Fibroblast of lung (primary cell): ENCODE data around the gene PALLD. TPM values are rescaled to one million over a fixed set of nuclear protein-coding genes. Genes with fewer than 3 reads are reported as not detected.
"Not testable (repeated sequence)": the region's sequence is repeated elsewhere in the genome, so short reads cannot be mapped to it uniquely, and the experiment has no call there.

ENCODE experiments used
- DNase-seq, 2 donors: peaks; one replicate each; pipeline versions ENCODE4 v3.0.0 to v3.0.0-alpha.2; 2010; ENCODE audit warnings: low read depth in 2 of 2
- H2AFZ ChIP-seq: 2 replicates; pipeline ENCODE4 v1.5.1; 2012; ENCODE audit warnings: low read length, control low read depth, inconsistent platforms
- H3K27ac ChIP-seq: 2 replicates; pipeline ENCODE4 v1.5.1; 2011; ENCODE audit warnings: low read length, control low read depth; ENCODE audit not compliant: insufficient read depth
- H3K27me3 ChIP-seq: 2 replicates; pipeline ENCODE4 v1.5.1; 2011; ENCODE audit warnings: mild to moderate bottlenecking, low read length; ENCODE audit not compliant: control insufficient read depth, insufficient read depth
- H3K36me3 ChIP-seq: 2 replicates; pipeline ENCODE4 v1.5.1; 2011; ENCODE audit warnings: low read length; ENCODE audit not compliant: control insufficient read depth, insufficient read depth
- H3K4me1 ChIP-seq: 2 replicates; pipeline ENCODE4 v1.5.1; 2011; ENCODE audit warnings: low read length; ENCODE audit not compliant: control insufficient read depth, insufficient read depth; ENCODE audit errors: extremely low read depth
- H3K4me2 ChIP-seq: 2 replicates; pipeline ENCODE4 v1.5.1; 2011; ENCODE audit warnings: low read length, control low read depth; ENCODE audit not compliant: insufficient read depth; ENCODE audit errors: extremely low read depth
- H3K4me3 ChIP-seq, 4 experiments: fragments of 200-600 bp in 1 of 4; sonication (generic) in 1 of 4; replicated peaks in 1 of 4; 2 replicates each; pipeline ENCODE4 v1.5.1; 2011 to 2016; ENCODE audit warnings: low read length in 4 of 4, low read depth in 3 of 4, mild to moderate bottlenecking in 3 of 4, control low read depth in 2 of 4, inconsistent platforms in 1 of 4, mixed read lengths in 1 of 4; ENCODE audit not compliant: insufficient read depth in 1 of 4; ENCODE audit errors: control extremely low read depth in 1 of 4
- H3K79me2 ChIP-seq: 2 replicates; pipeline ENCODE4 v1.5.1; 2012; ENCODE audit warnings: mild to moderate bottlenecking, low read length, inconsistent platforms; ENCODE audit not compliant: control insufficient read depth, insufficient read depth
- H3K9ac ChIP-seq: 2 replicates; pipeline ENCODE4 v1.5.1; 2011; ENCODE audit warnings: mild to moderate bottlenecking, low read length, control low read depth; ENCODE audit not compliant: insufficient read depth
- H3K9me3 ChIP-seq: 2 replicates; pipeline ENCODE4 v1.5.1; 2012; ENCODE audit warnings: low read depth, low read length; ENCODE audit not compliant: control insufficient read depth, insufficient read depth
- H4K20me1 ChIP-seq: 2 replicates; pipeline ENCODE4 v1.5.1; 2011; ENCODE audit warnings: low read length; ENCODE audit not compliant: control insufficient read depth, insufficient read depth; ENCODE audit errors: extremely low read depth
- EZH2 ChIP-seq: IDR thresholded peaks from 2 replicates; pipeline ENCODE4 v1.5.1; 2012; ENCODE audit warnings: low read length, control low read depth, mild to moderate bottlenecking; ENCODE audit errors: missing control alignments
- polyA plus RNA-seq, 2 donors: library from polyadenylated mRNA; depleted of rRNA in 1 of 2; stranded (reverse) in 1 of 2; unstranded in 1 of 2; fragments of >200 nt; gene quantifications; 2 replicates each; pipeline ENCODE4 v1.2.1, GENCODE V29; 2011 to 2012; ENCODE audit warnings: missing spikeins in 1 of 2
- total RNA-seq: library from RNA; depleted of rRNA; stranded (reverse); fragments of >200 nt; gene quantifications from 2 replicates; pipeline ENCODE4 v1.2.1, GENCODE V29; 2014
- TF ChIP-seq, protein P1 (sequence below), 2 donors: IDR thresholded peaks in 1 of 2; conservative IDR thresholded peaks in 1 of 2; 1 replicate in 1 of 2; 2 replicates in 1 of 2; pipeline ENCODE4 v1.5.1; 2011 to 2012; ENCODE audit warnings: low read length in 2 of 2, control low read depth in 1 of 2, inconsistent platforms in 1 of 2, low read depth in 1 of 2, mild to moderate bottlenecking in 1 of 2

Gene PALLD
- total and polyA plus RNA-seq, 2 donors (not counting 1 experiment from before 2014, with no cell fraction given), result 200 to 205 TPM

DNA sequence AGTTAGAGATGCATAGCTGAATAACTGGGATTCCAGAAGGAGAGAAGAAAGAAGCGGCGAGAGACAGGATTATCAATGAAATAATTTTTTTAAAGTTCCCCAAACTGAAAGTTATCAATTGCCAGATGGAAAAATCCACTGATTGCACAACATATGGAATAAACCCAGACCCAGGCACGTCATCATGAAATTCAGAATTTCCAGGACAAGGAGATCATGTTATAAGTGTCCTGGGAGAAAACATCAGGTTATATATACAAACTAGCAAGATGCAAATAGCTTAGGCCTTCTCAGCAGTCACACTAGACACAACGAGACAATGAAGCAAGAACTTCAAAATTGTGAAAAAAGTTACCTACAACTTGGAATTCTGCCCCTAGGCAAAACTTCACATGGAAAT lies 200.0 kb downstream of the PALLD start:
- no peak overlapping the region for H2AFZ ChIP-seq
- H3K36me3 ChIP-seq, result no peaks in the 10 kb centered on the region
- TF ChIP-seq, protein P1, sequence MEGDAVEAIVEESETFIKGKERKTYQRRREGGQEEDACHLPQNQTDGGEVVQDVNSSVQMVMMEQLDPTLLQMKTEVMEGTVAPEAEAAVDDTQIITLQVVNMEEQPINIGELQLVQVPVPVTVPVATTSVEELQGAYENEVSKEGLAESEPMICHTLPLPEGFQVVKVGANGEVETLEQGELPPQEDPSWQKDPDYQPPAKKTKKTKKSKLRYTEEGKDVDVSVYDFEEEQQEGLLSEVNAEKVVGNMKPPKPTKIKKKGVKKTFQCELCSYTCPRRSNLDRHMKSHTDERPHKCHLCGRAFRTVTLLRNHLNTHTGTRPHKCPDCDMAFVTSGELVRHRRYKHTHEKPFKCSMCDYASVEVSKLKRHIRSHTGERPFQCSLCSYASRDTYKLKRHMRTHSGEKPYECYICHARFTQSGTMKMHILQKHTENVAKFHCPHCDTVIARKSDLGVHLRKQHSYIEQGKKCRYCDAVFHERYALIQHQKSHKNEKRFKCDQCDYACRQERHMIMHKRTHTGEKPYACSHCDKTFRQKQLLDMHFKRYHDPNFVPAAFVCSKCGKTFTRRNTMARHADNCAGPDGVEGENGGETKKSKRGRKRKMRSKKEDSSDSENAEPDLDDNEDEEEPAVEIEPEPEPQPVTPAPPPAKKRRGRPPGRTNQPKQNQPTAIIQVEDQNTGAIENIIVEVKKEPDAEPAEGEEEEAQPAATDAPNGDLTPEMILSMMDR (conservative IDR thresholded peaks at IDR 0.05 in 1 of 2, IDR thresholded peaks at IDR 0.05 in 1 of 2; ENCODE audit: low read depth in 1 of 2, low read length in 2 of 2), result no peak
- TF ChIP-seq EZH2, result no peak
- DNase-seq, result no peak
- H3K9ac ChIP-seq, result no peak overlapping the region
- no peaks in the 10 kb centered on the region for H3K9me3 ChIP-seq
- H3K4me2 ChIP-seq, result no peak overlapping the region
- H3K4me1 ChIP-seq, result no peaks in the 10 kb centered on the region
- no peak overlapping the region for H3K4me3 ChIP-seq
- no peaks in the 10 kb centered on the region for H4K20me1 ChIP-seq
- H3K27ac ChIP-seq, result no peak overlapping the region
- no peaks in the 10 kb centered on the region for H3K79me2 ChIP-seq
- H3K27me3 ChIP-seq, result no peaks in the 10 kb centered on the region

DNA sequence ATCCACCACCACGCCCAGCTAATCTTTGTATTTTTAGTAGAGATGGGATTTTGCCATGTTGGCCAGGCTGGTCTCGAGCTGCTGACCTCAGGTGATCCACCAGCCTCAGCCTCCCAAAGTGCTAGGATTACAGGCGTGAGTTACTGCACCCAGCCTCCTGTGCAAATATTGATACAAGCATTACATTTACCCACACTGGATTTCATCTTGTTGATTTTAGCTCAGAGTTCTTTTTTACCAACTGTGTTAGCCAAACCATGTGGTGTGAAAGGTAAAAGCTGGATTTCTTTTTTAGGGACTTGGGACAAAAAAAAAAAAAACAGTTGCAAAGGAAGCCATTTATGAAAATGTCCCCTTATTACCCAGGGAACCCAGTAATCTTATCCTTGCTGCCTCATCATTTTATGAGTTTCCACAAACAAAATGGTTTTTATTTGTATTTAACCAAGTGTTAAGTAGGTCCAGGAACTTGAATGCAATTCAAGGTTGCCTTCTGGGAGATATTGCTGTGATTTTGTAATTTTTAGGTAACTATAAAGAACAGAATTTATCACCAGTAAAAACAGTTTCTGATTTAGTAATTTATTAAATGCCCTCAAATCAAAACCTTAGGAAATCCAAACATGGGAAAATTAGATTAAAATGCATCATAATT lies 202.5 kb downstream of the PALLD start:
- H3K27me3 ChIP-seq, result no peaks in the 10 kb centered on the region
- no peaks in the 10 kb centered on the region for H4K20me1 ChIP-seq
- no peaks in the 10 kb centered on the region for H3K9me3 ChIP-seq
- DNase-seq, result no peak
- no peak overlapping the region for H3K9ac ChIP-seq
- no peaks in the 10 kb centered on the region for H3K36me3 ChIP-seq
- no peaks in the 10 kb centered on the region for H3K4me1 ChIP-seq
- no peak for TF ChIP-seq EZH2
- TF ChIP-seq, protein P1 (conservative IDR thresholded peaks at IDR 0.05 in 1 of 2, IDR thresholded peaks at IDR 0.05 in 1 of 2; ENCODE audit: low read depth in 1 of 2, low read length in 2 of 2), result no peak
- no peak overlapping the region for H2AFZ ChIP-seq
- no peak overlapping the region for H3K27ac ChIP-seq
- no peak overlapping the region for H3K4me3 ChIP-seq
- H3K79me2 ChIP-seq, result no peaks in the 10 kb centered on the region
- H3K4me2 ChIP-seq, result no peak overlapping the region

DNA sequence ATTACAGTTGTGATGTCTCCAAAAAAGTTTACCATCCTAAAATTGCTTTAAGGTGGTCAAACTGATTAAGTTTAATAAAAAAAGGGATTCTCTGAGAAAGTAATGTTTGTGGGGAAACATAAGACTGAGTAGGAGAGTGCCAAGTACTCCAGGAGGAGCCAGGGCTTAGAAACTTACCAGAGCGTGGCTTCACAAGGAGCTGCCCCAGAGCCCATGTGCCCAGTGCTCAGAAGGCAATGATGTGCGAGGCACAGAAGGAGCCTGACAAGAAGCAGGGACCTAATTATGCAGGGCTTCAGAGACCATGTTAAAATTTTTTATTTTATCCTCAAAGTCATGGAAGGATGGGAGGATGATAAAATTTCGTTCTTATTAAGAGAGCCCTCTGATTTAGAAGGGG lies 204.2 kb downstream of the PALLD start:
- Histone ChIP-seq H3K79me2 (no peaks in the 10 kb centered on the region), H3K27ac (no peak overlapping the region), H3K9me3 (no peaks in the 10 kb centered on the region), H3K4me2 (no peak overlapping the region), H4K20me1 (no peaks in the 10 kb centered on the region), H3K9ac (no peak overlapping the region), H3K4me1 (no peaks in the 10 kb centered on the region), H2AFZ (no peak overlapping the region), H3K4me3 (no peak overlapping the region), H3K27me3 (no peaks in the 10 kb centered on the region), H3K36me3 (no peaks in the 10 kb centered on the region)
- TF ChIP-seq, protein P1 (conservative IDR thresholded peaks at IDR 0.05 in 1 of 2, IDR thresholded peaks at IDR 0.05 in 1 of 2; ENCODE audit: low read depth in 1 of 2, low read length in 2 of 2), result no peak
- no peak for TF ChIP-seq EZH2
- DNase-seq, result no peak

GRCh38 chr4:168702581-168703087 lies 205.8 kb downstream of the PALLD start:
- H3K9ac ChIP-seq, H2AFZ ChIP-seq, H3K79me2 ChIP-seq, DNase-seq, H3K36me3 ChIP-seq, H3K4me2 ChIP-seq, H3K27ac ChIP-seq, H3K4me1 ChIP-seq, H3K9me3 ChIP-seq, H4K20me1 ChIP-seq, H3K4me3 ChIP-seq, H3K27me3 ChIP-seq: not testable (repeated sequence)
